Inferior parietal cortex (tissue), 1 donor: Measurements from ENCODE around the gene HPS5.

Source experiments
- DNase-seq: peaks from one replicate; pipeline ENCODE4 v3.0.0-alpha.2; 2016; ENCODE audit errors: extremely low spot score

Gene HPS5

GRCh38 chr11:18239655-18240054 lies 82.3 kb downstream of the HPS5 start:
- no peak for DNase-seq

GRCh38 chr11:18236664-18237356 lies 85.1 kb downstream of the HPS5 start, which contains the start of gene SAA4:
TSS of gene SAA4 (minus strand) at chr11:18236802. CDS start at chr11:18235926, 876 bp downstream.
- DNase-seq, result no peak

DNA sequence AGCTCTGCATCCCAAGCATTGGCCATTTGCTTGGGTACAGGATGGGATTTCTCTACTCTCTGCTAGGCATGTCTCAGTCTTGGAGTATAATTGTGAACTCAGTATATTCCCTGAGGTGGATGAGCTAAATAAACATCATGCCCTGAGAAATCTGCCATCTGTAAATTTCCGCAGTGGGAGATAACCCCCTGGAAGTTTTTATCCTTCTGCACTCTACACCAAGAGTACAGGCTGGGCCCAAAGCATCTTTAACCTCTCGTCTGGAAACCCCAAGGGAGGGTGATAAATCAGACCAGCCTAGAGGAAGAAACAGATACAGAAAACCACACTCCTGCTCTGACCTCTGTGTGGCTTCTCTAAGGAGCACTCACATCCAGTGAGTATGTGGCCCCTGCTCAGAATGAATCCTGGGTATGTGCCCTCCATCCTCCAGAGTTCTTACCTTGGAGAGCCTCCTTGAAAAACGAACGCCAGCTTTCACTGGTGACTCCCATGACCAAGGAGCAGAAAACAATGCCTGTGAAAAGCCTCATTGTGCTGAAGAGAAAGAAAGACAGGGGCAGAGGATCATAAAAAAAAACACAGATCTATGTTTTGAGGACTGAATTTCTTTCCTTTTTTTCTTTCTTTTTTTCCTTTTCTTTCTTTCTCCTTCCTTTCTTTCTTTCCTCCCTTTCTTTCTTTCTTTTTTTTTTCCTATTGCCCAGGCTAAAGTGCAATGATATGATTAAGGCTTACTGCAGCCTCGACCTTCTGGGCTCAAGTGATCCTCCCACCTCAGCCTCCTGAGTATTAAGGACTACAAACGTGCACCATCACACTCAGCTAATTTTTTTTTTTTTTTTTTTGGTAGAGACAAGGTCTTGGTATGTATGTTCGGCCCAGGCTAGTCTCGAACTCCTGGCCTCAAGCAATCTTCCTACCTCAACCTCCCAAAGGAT lies 86.3 kb downstream of the HPS5 start:
- no peak for DNase-seq

GRCh38 chr11:18233912-18234311 lies 88.0 kb downstream of the HPS5 start:
- DNase-seq, result no peak

DNA sequence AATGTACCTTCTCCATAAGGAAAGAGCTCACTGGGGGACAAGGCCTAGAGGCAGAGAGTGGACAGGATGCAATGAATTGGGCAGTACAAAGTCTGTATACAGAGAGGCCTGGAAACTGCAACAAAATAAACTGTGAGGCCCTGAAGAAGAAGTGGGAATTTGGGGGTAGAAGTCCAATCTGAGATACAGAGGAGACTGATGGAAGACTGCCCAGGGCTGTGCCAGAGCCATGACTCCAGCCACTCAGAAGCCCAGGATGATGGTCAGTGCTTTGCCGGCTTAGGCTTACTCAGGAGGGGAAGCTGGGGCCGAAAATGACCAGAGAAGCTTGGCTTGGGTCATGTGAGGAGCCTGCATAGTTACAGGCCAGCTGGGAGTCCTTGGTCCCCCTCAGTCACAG lies 91.1 kb downstream of the HPS5 start:
- no peak for DNase-seq

GRCh38 chr11:18229501-18229900 lies 92.4 kb downstream of the HPS5 start:
- no peak for DNase-seq
